ENCODE results near the gene CACNA1H. TPM values are rescaled to one million over a fixed set of nuclear protein-coding genes. Genes with fewer than 3 reads are reported as not detected.

The CACNA1H gene
- total and polyA plus RNA-seq, 2 of the 8 experiments (the other 6 are each of a cell fraction or from before 2014, with no cell fraction given) = 14.0 to 28.7 TPM

GRCh38 chr16:1152123-1152638 lies 725 bp upstream of the CACNA1H start (continued):
- 0 out of 3 replicates have a peak, but pooled peaks of 1 of the 2 experiments have one; percentile 34 for TF ChIP-seq EP300 (IDR thresholded peaks at IDR 0.05; ENCODE audit: borderline replicate concordance in 1 of 2, low read depth in 2 of 2, low read length in 2 of 2)
